Germinal center (tissue), 1 donor: ENCODE results near the gene MYCBP2.
"Not testable (repeated sequence)": the region's sequence is repeated elsewhere in the genome, so short reads cannot be mapped to it uniquely, and the experiment has no call there.

Experiments
- DNase-seq: peaks from one replicate; pipeline ENCODE4 v3.0.0; 2012; ENCODE audit warnings: mixed read lengths, low spot score

Gene MYCBP2

DNA sequence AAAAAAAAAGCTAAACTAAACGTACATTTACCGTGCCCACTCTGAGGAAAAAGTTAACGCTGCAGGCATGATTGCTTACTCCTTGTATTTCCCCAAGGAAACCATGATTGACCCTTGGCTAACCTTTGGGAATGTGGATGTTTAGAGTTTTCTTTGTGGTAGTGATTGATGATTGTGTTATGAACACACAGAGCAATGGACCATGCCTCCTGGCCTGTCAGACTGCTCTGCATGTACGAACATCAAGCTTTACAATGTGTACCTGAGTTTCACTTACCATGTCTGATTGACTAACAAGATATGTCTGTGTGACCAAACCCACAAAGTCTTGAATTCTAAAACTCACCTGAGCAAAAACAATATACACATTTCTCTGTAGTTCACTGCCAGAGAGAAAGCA lies 35.1 kb downstream of the MYCBP2 start:
- no peak for DNase-seq

DNA sequence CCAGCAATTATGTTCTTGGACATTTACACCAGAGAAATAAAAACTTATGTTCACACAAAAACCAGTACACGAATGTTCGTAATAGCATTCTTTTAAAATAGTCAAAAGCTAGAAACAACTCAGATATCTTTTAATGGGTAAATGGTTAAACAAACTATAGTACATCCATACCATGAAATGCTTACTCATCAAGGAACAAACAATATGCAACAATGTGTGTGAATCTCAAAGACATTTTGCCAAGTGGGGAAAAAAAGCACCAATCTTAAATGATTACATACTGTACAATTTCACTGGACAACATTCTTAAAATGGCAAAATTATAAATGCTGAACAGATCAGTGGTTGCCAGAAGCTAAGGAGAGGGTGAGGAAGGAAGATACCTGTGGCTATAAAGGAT lies 36.6 kb downstream of the MYCBP2 start:
- DNase-seq = no peak

DNA sequence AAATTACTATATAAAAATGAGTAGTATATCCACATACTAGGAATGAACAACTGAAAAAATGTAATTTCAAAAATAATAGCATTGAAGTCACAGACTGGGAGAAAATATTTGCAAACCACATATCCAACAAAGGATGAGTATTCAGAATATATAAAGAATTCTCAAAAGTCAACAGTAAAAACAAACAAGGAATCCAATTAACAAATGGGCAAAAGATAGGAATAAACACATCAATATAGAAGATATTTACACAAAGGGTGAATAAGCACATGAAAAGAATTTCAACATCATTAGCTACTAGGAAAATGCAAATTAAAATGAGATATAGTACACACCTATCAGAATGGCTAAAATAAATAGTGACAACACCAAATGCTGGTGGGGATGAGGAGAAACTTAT lies 37.0 kb downstream of the MYCBP2 start:
- no peak for DNase-seq

DNA sequence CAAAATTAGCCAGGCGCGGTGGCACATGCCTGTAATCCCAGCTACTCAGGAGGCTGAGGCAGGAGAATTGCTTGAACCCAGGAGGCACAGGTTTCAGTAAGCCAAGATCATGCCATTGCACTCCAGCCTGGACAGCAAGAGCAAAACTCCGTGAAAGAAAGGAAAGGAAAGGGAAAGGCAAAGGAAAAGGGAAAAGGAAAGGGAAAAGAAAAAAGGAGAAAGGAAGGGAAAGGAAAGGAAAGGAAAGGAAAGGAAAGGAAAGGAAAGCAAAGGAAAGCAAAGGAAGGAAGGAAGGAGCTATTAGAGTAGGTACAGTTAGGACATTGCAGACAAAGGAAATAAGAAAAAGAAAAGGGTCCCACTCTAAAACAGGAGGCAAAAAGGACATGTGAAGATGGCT lies 41.3 kb downstream of the MYCBP2 start:
- DNase-seq = not testable (repeated sequence)

DNA sequence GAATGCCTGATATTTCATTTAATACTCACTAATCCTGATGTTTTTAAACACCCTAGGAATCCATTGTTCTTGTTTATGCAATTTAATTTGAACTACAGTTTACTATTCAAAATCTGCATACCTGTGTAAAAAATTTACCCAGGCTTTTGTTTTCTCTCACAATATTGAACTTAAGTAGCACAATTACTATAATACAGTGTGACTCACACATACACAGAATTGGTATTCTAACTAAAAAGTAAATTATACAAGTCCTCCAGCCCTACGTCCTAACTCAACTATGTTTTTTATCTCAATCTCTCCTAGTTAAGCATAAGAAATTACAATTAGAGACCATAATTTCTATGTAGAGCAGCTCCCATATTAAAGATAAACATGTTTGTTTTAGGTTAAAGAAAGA lies 41.8 kb downstream of the MYCBP2 start:
- no peak for DNase-seq

DNA sequence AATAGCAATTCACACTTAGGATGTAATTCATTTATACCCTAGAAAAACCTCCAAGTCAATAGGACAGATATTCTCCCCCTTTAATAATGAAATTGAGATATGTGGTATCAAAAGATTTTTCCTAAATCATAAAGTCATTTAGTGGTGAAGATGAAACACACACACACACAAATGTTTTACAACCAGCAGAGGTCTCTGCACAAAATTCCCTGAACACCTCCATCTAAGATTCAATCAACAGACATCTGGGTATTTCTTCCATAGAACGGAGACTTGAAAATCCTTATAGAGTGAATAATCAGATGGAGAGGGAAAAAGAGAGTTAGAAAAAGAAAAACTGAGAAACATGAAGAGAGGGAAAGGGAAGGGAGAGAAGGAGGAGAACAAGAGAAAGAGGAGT lies 52.8 kb downstream of the MYCBP2 start:
- DNase-seq = no peak

DNA sequence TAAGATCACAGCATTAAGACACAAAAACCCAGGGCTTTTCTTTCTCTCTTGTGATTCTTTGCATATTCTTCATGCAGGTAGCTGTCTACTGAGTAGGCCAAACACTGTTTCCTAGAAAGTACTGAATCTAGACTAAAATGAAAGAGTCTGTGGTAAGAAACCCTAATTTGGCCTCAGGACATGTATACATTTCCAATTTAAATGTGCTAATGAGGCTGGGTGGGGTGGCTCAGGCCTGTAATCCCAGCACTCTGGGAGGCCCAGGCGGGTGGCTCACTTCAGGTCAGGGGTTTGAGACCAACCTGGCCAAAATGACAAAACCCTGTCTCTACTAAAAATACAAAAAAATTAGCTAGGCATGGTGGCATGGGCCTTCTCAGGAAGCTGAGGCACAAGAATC lies 57.8 kb downstream of the MYCBP2 start:
- no peak for DNase-seq

DNA sequence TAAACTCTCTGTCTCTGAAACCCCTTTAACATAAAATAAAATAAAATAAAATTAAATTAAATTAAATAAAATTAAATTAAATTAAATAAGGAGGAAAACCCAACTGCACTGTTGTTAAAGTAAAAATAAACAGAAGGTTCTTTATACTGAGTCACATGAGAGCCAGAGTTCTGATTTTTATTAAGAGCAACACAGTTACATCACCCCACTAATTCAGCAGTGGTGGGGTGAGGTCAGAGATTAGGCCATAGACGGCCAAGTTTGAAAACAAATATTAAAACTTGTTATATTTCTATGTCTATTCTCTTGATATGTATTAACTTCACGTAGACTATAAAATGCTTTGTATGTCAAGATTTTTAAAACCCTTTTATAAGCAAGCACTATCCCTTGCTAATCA lies 59.5 kb downstream of the MYCBP2 start:
- no peak for DNase-seq

DNA sequence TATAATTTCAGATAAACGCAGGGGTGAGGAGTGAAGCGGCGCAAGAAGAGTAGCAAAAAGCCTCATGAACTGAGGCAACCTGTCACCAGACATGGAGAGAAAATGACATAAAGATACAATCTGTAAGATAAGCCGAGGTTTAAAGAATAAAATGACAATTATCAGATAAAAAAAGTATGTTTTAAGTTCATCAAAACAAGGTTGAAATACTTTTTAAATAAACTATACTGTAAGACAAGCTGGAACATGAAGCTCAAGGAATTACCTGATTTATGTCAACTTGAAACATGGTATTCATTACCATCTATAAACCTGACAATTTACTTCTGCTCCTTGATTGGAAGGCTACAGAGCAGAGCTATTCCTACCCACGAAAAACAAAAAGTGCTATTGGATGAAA lies 61.6 kb downstream of the MYCBP2 start:
- DNase-seq = no peak

DNA sequence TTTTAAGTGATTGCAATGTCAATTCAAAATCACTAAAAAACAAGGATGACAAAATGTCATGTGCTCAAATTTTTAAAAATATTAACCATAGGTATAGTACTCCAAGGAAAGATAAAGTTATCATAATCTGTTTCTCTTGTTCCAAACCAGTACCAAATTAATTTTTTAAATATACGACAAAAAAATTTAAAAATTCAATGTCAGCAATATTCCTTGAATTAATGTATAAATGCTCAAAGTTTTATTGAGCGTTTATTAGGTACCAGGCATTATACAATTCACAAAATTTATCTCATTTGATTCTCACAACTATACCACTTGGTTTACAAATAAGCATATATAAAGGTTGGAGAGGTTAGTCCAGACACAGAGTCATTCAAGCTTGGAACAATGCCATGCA lies 64.7 kb downstream of the MYCBP2 start:
- DNase-seq = no peak

DNA sequence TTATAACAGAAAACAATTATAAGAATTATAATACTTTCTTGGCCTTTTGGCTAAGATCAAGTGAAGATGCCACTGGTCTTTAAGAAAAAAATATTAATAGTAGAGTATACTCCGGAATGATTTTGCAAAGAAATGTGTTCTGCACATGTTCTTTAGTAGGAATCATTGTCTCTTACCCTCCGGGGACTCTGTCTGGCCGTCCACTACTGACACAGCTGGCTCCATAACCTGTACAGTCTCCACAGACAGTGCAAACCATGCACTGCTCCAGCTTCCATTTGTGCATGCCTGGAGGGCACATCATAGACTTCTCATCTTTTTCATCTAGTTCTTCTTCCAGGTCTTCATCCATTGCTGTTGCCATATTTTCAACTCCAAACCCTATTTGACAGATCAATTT lies 75.9 kb downstream of the MYCBP2 start:
- DNase-seq = no peak

DNA sequence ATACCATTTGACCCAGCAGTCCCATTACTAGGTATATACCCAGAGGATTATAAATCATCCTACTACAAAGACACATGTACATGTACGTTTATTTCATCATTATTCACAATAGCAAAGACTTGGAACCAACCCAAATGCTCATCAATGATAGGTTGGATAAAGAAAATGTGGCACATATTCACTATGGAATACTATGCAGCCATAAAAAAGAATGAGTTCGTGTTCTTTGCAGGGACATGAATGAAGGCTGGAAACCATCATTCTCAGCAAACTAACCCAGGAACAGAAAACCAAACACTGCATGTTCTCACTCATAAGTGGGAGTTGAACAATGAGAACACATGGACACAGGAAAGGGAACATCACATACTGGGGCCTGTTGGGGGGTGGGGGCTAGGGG lies 81.7 kb downstream of the MYCBP2 start:
- not testable (repeated sequence) for DNase-seq

DNA sequence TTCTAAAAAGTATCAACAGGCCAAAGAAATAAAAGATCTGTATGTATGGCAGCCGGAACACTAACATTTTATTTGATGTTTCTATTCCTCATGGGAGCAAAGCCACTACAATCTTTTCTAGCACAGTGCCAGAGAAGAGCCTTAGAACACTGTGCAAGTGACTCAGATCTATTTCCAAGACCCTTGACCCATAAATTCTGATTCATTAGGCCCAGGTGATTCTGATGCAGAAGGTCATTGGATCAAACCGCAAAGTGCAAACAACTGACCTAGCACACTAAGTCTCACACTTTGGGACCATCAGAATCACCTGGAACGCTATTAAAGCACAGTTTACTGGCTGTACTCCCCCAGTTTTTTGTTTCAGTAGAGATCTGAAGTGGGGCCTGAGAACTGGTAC lies 87.6 kb downstream of the MYCBP2 start:
- DNase-seq = no peak

DNA sequence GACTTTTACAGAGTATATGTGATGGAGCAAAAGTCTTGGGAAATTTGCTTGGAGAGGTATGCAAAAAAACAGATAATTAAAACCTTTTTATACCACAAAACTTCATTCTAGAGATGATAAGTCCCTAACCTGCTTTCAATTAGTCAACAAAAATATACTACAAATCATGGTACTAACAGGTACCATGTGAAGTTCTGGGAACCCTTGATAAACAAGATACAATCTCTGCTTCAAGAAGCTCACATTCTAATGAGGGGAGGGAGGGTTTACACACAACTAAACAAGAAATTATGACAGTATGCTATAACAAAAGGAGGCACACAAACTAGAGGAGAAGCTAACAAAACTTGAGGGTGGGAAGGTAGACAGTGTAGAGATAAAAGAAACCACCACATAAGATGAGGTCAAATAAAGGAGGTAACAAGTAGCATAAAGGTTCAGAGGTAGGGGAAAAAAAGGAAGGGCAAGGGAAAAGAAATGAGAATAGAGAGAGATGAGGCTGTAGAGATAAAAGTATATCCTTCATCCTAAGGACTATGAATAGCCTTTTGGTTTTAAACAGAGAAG lies 91.4 kb downstream of the MYCBP2 start:
- no peak for DNase-seq

DNA sequence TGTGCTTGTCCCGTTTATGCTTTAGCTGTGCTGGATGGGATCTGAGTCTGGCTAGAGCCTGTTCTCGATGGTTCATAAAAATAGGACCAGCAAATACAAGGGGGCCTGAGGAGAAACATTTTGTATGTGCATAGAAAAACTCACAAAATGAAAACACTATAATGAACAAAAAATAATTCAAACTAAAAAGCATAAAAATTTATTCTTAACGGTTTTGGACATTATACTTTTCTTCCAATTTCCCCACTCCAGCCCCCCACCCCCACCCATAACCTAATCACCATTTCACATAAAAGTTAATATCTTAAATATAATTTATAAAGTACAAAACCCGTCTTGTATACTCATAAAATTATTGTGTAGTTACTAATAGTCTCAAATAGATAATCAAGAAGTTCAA lies 93.7 kb downstream of the MYCBP2 start:
- no peak for DNase-seq

DNA sequence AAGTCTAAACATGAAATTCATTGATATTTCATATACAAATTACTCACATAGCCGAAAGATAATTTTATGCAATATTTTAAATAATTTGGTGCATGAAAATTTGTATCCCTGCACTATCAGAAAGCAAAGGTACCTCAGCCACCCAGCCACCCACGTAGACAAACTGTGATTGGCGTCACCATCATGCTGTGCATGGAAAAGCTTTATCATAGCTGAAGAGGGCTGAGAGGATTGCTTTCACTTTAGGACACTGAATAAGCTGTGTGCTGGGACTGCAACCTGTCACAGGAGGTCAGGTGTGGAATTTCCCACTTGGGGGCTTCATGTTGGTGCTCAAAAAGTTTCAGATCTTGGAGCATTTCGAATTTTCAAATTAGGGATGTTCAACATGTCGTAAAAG lies 96.3 kb downstream of the MYCBP2 start:
- no peak for DNase-seq

DNA sequence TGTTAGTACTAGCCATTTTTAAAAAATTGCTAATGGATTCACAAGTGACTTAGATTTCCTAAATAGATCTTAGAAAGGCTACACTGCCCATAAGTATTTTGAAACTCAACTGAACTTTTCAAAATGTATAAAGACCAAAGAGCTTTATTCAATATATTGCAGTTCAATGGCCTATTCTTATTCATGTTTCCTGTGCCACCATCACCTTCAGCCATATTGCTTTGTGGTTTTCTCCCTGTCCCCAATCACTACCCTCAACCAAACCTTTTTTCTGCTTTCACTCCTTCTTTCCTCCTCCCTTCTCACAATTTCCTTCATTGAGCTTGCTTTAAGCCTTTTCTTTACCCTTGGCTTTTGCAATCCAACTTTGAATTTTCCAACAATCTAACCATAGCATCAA lies 100.9 kb downstream of the MYCBP2 start:
- no peak for DNase-seq

DNA sequence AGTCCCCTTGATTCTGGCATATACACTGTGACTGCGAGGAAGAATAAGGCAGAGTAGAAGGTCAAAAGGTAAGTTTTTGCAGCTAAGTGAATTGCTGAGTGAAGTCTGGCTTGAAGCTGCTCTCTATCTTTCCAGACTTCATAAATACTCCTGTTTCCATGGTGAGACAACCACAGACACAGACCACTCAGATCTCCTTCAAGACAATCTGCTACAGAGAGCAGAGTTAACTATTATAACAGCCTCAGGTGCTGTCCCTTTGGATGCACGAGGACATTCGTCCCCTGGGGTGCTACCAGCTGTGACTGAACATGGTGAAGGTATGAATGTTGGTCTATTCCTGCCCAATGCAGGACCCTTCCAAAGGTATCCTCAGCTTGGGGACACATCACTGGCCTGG lies 104.0 kb downstream of the MYCBP2 start:
- no peak for DNase-seq

DNA sequence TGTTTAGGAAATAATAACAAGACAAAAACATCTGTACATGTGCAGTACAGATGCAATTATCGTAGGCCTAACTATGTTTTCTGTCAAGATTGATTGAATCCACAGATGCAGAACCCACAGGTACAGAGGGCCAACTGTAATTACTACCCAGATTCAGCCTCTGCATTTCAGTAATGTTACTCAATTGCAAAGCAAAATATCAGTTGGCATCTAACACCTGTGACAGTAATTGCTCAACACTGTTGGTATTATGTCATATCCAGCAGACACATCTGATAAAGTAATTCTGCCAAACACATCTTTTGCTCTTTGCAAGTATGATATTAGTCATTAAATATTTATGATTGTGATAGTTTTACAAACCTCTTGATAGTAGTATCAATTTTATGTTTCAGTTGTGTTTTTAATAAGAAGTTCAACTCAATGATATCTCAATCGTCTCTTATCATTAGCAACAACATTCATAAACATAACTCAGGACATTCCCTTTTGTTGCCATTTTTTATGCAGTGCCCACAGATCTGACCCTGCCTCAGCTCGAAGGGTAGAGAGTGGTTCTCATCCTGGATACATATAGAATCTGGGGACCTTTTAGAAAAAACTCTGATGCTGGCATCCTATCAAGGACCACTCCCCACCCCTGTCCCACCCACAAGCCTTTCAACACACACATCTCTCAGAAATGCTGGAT lies 104.7 kb downstream of the MYCBP2 start:
- DNase-seq = no peak

DNA sequence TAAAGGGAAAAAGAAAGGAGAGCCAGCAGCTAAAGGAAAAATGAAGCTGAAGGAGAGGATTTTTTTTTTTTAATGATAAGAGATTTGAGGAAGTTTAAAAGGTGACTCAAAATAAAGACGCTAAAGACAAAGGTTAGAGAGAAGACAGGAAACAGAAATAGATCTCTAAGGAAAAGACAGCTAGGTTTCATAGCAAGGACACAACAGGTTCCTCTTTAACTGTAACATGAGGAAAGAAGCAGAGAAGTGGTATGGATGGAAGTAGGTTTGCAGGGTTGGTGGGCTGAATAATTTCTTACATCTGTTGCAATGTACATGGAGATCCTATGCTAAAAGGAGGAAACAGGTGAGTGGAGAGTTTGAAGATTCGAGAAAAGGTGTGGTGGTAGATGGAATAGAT lies 107.5 kb downstream of the MYCBP2 start:
- no peak for DNase-seq

DNA sequence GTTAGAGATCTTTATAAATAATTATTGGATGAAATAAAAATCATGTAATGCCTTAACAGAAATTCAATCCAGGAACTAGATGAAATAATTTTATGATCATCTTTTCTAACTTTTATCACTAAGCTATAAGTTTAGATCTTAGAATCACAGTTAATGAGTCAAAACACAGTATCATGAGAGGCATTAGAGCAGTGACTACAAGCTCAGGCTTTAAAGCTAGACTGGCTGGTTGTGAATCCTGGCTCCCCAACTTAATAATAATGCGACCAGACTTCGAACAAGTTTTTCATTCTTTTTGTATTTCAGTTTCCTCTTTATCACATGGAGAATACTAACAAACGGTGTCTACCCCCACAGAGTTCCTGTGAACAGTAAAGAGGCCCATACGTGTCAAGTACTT lies 108.6 kb downstream of the MYCBP2 start:
- DNase-seq = no peak

DNA sequence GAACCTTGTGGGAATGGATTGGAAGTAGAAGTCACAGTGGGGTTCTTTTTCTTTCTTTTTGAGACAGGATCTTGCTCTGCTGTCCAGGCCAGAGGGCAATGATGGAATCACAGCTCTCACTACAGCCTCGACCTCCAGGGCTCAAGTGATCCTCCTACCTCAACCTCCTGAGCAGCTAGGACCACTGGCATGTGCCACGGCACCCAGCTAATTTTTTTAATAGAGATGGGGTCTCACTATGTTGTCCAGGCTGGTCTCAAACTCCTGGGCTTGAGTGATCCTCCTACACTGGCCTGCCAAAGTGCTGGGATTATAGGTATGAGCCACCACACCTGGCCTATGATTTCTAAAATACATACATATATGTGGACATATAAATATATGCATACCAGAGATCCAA lies 111.4 kb downstream of the MYCBP2 start:
- no peak for DNase-seq

DNA sequence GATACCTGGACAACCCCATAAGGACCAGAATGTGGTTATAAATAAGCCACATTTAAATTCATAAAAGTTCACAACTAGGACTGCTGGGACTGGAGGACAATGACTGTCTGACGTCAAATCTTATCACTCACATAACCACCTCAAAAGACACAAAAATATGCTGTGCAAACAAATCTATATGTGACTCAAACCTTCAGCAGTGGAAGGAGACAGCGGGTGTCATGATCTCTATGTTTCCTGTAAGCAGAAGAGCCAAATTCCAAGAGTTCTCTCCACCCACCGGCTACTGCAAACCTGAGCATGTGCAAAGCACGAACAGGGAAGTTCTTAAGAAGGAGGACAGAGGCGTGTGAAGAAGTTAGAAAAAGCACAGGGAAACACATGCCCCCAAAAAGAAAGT lies 113.2 kb downstream of the MYCBP2 start:
- no peak for DNase-seq

DNA sequence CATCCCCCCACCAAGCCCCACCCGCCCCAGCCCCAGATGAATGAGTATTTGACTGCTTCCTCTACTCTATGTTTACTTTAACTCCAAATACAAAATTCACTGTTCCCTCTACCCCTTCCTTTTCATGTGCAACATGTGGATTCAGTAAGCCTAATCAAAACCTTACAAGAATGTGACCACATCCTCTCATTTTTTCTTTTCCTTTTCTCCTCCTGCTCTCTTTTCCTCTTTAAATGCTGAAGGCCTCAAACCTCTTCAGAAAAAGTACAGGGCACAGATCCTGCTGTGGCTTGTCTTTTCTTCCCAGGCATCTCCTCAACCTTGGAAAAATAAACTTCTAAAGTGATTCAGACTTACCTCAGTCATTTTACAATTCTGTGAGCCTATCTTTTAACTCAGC lies 119.0 kb downstream of the MYCBP2 start:
- DNase-seq = no peak
